ENCODE data around the gene ARHGEF10L. TPM values are rescaled to one million over a fixed set of nuclear protein-coding genes. Genes with fewer than 3 reads are reported as not detected.

The ARHGEF10L gene
- total RNA-seq, 6 experiments from 2014 or later: 11.1 to 29.0 (median 26.7) TPM

DNA sequence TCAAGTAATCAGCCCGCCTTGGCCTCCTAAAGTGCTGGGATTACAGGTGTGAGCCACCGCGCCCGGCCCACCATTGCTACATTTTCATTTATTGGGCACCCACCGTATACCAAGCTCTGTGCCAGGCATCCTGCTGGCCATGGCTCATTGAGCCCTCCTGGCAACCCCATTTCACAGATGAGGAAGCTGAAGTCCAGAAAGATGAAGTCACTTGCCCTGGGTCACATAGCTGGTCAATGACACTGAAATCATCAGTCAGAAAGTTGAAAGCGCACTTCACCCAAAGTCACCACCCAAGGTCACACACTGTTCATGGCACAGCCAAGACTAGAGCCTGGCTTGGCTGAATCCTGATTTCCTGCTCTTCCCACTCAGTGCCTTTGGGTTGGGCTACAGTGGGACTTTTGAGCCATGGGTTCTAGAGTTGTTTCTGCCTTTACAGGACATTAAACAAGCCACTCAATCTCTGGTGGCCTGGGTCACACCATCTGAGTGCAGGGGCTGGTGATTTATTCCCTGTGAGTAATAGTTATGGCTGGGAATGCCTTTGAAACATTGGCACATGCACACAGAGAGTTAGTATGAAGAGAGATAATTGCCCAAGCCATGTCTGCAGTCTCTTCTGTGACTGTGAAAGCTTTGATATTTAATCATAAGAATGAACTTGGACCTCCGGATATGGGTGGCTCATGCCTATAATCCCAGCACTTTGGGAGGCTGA lies 16.0 kb upstream of the ARHGEF10L start:
- Mint-ChIP-seq H3K36me3 (ENCODE audit: low read depth) (no peaks in the 10 kb centered on the region), H3K9me3 (no peaks in the 10 kb centered on the region), H3K27ac (no peak overlapping the region), H3K4me3 (no peak overlapping the region), H3K4me1 (ENCODE audit: low read depth) (no peaks in the 10 kb centered on the region), H3K27me3 (ENCODE audit: insufficient read depth) (peaks cover 19% of the 10 kb centered on the region)
- DNase-seq: no peak
- TF ChIP-seq, protein P1, sequence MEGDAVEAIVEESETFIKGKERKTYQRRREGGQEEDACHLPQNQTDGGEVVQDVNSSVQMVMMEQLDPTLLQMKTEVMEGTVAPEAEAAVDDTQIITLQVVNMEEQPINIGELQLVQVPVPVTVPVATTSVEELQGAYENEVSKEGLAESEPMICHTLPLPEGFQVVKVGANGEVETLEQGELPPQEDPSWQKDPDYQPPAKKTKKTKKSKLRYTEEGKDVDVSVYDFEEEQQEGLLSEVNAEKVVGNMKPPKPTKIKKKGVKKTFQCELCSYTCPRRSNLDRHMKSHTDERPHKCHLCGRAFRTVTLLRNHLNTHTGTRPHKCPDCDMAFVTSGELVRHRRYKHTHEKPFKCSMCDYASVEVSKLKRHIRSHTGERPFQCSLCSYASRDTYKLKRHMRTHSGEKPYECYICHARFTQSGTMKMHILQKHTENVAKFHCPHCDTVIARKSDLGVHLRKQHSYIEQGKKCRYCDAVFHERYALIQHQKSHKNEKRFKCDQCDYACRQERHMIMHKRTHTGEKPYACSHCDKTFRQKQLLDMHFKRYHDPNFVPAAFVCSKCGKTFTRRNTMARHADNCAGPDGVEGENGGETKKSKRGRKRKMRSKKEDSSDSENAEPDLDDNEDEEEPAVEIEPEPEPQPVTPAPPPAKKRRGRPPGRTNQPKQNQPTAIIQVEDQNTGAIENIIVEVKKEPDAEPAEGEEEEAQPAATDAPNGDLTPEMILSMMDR (IDR thresholded peaks at IDR 0.05): no peak

DNA sequence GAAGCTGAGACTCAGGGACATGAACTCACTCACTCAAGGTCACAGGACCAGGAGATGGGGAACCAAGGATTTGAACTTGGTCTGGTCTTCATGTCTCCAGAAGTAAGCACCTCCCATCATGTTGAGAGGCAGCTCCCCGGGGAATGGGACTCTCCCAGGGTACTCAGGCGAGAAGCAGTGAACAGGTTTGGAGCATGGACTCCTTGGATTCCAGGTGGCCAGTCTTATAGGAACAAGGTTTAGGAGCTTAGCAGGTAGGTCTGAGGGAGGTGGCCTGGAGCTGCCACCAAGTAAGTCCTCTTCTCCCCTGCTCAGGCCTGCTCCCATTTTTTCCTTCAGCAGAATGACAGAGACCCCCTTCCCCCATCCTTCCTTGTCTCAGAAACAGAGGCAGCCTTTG lies 14.9 kb upstream of the ARHGEF10L start:
- peaks cover 17% of the 10 kb centered on the region for H3K27me3 Mint-ChIP-seq (ENCODE audit: insufficient read depth)
- H3K4me3 Mint-ChIP-seq: no peak overlapping the region
- TF ChIP-seq, protein P1 (IDR thresholded peaks at IDR 0.05): no peak
- DNase-seq: no peak
- no peaks in the 10 kb centered on the region for H3K36me3 Mint-ChIP-seq (ENCODE audit: low read depth)
- no peaks in the 10 kb centered on the region for H3K9me3 Mint-ChIP-seq
- H3K4me1 Mint-ChIP-seq (ENCODE audit: low read depth): no peaks in the 10 kb centered on the region
- no peak overlapping the region for H3K27ac Mint-ChIP-seq

DNA sequence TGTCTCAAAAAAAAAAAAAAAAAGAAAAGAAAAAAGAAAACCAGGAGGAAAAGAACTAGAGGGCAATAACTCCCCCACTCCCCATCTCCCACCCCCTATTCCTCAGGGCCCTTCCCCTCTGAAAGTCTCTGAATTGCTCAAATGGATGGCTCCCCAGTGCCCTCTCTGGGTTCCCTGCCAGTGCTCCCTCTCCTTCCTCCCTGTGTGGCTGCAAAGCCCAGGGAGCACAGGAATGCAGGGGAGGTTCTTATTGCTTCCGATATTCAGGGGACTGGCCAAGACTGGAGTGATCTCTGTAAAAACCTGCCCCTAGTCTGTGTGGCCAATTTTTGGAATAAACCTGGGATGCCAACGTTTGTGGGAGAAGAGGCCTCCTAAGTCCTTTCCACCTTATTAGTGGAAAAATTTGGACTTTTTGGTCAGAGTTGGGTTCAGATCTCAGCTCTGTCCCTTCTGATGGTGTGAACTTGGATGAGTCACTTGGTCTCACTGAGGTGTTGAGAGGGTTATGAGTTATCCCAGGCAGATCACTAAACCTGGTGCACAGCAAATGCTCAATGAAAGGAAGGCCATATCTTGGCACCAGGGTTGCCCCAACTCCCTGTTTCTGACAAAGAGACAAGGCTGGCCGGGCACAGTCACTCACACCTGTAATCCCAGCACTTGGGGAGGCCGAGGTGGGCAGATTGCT lies 13.4 kb upstream of the ARHGEF10L start:
- TF ChIP-seq, protein P1 (IDR thresholded peaks at IDR 0.05): no peak
- no peaks in the 10 kb centered on the region for H3K4me1 Mint-ChIP-seq (ENCODE audit: low read depth)
- H3K4me3 Mint-ChIP-seq: no peak overlapping the region
- no peak overlapping the region for H3K27ac Mint-ChIP-seq
- H3K9me3 Mint-ChIP-seq: no peaks in the 10 kb centered on the region
- H3K27me3 Mint-ChIP-seq (ENCODE audit: insufficient read depth): peaks cover 12% of the 10 kb centered on the region
- no peaks in the 10 kb centered on the region for H3K36me3 Mint-ChIP-seq (ENCODE audit: low read depth)
- DNase-seq: no peak

DNA sequence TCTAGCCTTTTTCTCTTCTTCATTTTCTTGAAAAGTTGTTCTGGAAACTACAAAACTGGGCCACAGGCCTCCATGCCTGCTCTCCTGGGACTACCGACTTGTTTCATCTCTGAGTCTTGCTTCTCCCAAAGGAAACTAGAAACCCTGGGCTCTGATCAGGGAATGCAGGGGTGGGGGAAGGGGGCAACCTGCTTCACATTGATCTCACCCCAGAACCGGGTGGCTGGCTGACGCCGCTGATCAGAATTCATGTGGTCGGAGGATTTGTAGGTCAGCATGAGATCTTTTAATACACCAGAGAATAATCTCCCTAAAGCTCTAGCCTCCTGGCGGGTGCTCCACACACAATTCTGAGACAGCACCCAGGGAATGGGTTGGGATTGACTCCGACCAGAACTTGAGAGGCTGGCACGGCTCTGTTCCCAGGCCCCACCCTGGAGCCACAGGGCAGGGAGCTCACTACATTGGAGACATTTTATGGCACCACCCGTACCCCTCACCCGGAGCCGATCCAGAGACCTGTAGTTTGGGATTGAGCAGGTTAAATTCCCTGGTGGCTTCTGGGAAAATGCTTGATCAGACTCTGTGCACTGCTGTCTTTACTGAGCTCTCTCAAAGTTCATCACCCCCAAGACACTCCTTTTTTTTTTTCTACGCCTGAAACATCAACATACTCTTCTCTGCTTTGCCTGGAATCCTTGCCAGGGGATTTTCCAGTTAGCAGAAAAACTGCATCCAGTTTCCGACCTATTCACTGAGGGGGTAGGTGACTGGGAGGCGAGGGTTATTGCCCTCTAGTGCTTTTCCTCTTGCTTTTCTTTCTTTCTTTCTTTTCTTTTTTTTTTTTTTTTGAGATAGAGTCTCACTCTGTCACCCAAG lies 12.2 kb upstream of the ARHGEF10L start:
- no peaks in the 10 kb centered on the region for H3K36me3 Mint-ChIP-seq (ENCODE audit: low read depth)
- no peak overlapping the region for H3K4me3 Mint-ChIP-seq
- no peaks in the 10 kb centered on the region for H3K9me3 Mint-ChIP-seq
- H3K27ac Mint-ChIP-seq: no peak overlapping the region
- peaks cover 11% of the 10 kb centered on the region for H3K4me1 Mint-ChIP-seq (ENCODE audit: low read depth)
- TF ChIP-seq, protein P1 (IDR thresholded peaks at IDR 0.05): no peak
- DNase-seq: no peak
- H3K27me3 Mint-ChIP-seq (ENCODE audit: insufficient read depth): peaks cover 10% of the 10 kb centered on the region

DNA sequence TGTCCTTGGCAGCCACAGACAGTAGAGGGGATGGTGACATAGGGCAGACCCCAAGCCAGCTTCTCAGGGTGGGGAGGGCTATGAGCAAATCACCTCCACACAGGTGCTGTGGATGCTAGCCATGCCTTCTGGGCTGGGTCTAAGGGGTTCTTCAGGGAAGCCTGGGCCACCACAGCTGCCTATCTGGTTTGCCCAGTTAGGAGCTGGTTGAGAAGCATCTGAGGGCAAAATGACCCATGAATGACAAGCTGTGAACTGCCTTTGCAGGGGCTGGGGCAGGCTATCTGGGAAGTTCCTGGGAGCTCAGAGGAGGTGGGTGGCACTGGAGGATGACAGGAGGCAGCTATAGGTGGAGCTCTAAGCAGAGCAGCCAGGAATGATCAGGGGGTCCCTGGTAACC lies 10.1 kb upstream of the ARHGEF10L start:
- no peak for DNase-seq
- Mint-ChIP-seq H3K9me3 (no peaks in the 10 kb centered on the region), H3K4me3 (no peak overlapping the region), H3K27me3 (ENCODE audit: insufficient read depth) (peaks cover 13% of the 10 kb centered on the region), H3K27ac (no peak overlapping the region), H3K4me1 (ENCODE audit: low read depth) (peaks cover 12% of the 10 kb centered on the region), H3K36me3 (ENCODE audit: low read depth) (no peaks in the 10 kb centered on the region)
- TF ChIP-seq, protein P1 (IDR thresholded peaks at IDR 0.05): no peak

All from HFFc6 (cell line).